Fibroblast of lung (primary cell): ENCODE measurements around the gene DCP1A.

ENCODE experiments used
- CTCF ChIP-seq, 2 donors: IDR thresholded peaks in 1 of 2; conservative IDR thresholded peaks in 1 of 2; 1 replicate in 1 of 2; 2 replicates in 1 of 2; pipeline ENCODE4 v1.5.1; 2011 to 2012; ENCODE audit warnings: low read length in 2 of 2, control low read depth in 1 of 2, inconsistent platforms in 1 of 2, low read depth in 1 of 2, mild to moderate bottlenecking in 1 of 2
- EZH2 ChIP-seq: IDR thresholded peaks from 2 replicates; pipeline ENCODE4 v1.5.1; 2012; ENCODE audit warnings: low read length, control low read depth, mild to moderate bottlenecking; ENCODE audit errors: missing control alignments

DNA sequence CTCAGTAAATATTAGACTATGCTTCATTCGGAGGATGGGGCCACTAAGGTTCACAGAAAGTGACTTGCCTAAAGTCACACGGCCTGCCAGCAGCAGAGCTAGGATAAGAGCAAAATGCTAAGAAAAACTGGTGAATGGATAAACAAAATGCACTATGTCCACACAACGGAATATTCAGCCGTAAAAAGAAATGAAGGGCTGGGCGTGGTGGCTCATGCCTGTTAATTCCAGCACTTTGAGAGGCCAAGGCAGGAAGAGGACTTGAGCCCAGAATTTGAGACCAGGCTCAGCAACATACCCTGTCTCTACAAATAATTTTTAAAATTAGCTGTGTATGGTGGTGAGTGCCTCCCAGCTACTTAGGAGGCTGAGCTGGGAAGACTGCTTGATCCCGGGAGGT, 99.2 kb downstream of the DCP1A start:
- no peak for TF ChIP-seq CTCF (conservative IDR thresholded peaks at IDR 0.05 in 1 of 2, IDR thresholded peaks at IDR 0.05 in 1 of 2; ENCODE audit: low read depth in 1 of 2, low read length in 2 of 2)
- no peak for TF ChIP-seq EZH2
